ENCODE results near the gene PCIF1.
A peak's percentile ranks its signal among the peaks of the same experiment; 100 is the strongest.
"Not testable (repeated sequence)": the region's sequence is repeated elsewhere in the genome, so short reads cannot be mapped to it uniquely, and the experiment has no call there.

The PCIF1 gene

DNA sequence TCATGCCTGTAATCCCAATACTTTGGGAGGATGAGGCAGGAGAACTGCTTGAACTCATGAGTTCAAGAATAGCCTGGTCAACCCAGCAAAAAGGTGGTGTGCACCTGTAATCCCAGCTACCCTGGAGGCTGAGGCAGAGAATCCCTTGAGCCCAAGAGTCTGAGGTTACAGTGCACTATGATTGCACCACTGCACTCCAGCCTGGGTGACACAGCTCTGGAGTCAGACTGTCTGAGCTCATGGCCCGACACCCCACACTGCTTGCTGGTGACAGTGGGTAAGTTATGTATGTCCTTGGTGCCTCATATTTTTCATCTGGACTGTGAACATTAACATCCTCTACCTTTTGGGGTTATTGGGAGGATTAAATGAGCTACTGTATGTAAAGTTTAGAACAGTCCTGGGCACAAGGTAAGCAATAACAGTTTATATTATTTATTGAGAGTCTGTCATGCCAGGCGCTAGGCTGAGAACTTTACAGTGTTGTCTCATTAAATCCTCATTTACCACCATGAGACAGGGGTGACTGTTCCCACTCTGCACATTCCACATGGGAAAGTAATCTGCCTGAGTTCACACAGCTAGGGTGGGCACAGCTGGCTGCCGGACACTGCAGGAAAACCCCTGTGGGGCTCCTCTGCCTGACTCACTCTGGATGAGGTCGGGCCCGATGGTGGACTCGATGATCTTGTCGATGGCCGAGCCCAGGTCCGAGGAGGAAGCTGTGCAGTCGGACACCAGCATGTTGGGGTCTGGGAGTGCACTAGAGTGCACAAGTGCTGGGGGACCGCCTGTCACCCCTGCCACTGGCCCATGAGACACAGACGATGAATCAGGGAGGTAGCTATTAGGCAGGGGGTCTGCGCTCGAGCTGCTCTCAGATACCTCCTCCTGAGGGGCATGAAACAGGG is 34.6 kb downstream of the PCIF1 start:
- DNase-seq, result no peak

- no peak for DNase-seq
Observed at GRCh38 chr20:45969712-45970634, 35.5 kb downstream of the PCIF1 start.

DNA sequence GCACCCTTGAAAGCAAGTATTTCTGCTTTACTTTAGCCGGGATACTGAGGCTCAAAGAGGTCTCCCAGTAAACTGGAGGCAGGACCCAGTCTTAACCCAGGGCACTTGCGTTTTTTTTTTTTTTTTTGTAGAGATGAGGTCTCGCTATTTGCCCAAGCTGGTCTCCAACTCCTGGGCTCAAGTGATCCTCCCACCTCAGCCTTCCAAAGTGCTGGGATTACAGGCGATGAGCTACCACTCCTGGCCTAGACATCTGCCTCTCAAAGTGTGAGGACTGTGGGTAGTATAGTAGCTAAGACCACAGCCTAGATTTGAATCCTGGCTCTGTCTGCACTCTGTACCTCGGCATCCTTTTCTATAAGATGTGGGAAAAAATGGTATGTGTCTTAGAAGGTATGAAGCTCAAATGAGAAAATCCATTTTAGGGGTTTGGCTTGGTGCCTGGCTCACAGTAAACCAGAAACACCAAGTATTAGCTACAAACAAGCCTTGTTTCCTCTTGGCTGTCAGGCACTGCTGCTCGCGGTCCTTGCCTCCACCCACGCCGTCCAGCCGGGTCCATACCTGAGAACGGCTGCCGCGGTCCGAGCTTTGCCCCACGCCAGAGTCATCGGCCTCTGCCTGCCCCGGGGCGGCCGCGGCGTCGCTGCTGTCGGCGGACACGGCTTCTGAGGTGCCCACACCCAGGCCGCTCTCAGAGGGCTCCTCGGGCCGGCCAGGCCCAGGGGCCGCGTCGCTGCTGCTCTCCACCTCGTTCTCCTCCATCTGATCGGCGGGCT is 36.4 kb downstream of the PCIF1 start:
- no peak for DNase-seq

DNA sequence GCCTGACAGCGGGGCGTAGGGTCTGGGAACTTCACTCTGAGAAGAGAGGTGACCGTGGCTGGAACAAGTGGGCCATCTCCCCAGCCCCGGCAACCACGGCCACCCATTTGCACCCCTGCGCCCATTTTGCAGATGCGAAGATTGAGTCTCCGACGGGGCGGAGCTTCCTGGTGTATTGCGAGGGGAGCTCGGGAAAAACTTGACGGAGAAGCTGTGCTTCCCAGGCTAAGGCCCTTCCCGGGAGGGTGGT is 36.9 kb downstream of the PCIF1 start:
- DNase-seq, result no peak

- peak; percentile 96 for DNase-seq
Observed at GRCh38 chr20:45971675-45972499, 37.4 kb downstream of the PCIF1 start, which contains the start of gene ZNF335. Gene ZNF335, minus strand, starts transcription at chr20:45972203. Its CDS starts 793 bp downstream, at chr20:45971410.

GRCh38 chr20:45972500-45973183 is 38.2 kb downstream of the PCIF1 start:
- DNase-seq, result no peak

- DNase-seq, result no peak
Observed at GRCh38 chr20:45974896-45975565, 40.5 kb downstream of the PCIF1 start.

- DNase-seq, result no peak
Observed at GRCh38 chr20:45975686-45976085, 41.2 kb downstream of the PCIF1 start.

GRCh38 chr20:45976086-45976485 is 41.6 kb downstream of the PCIF1 start:
- no peak for DNase-seq

DNA sequence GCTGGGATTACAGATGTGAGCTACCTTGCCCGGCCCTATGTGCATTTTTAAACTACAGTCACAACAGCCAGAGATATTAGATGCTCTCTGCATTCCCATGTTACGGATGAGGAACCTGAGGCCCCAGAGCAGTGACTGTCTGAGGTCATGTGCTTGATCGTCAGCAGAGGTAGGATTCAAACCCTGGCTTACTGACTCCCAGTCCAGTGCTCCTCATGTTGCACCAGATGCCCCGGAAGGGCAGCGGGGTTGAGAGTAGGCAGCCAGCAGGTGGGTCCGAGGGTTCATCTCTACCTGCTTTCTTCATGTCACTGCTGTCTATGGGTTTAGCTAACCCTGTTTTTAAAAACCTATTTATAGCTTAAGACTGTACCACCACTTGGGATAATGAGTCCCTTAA is 46.8 kb downstream of the PCIF1 start:
- no peak for DNase-seq

- DNase-seq, result no peak
Observed at GRCh38 chr20:45983279-45983743, 48.8 kb downstream of the PCIF1 start.

DNA sequence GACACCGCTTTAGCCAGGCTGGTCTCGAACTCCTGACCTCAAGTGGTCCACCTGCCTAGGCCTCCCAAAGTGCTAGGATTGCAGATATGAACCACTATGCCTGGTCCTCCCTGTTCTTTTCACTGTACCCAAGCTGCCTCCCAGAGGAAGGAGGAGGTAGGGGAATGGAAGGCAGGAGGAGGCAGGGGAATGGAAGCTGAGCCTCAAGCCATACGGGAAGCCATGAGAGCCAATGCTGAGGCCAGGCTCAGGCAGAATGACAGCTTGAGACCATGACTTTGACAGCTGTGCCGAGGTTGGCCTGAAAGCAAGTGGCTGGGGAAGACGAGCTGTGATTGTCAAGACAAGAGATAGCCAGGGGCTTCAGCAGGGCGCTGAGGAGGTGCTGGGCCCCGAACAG is 51.1 kb downstream of the PCIF1 start:
- no peak for DNase-seq

- DNase-seq, result peak; percentile 82
Observed at GRCh38 chr20:45987108-45987780, 52.8 kb downstream of the PCIF1 start.

- not testable (repeated sequence) for DNase-seq
Observed at GRCh38 chr20:45988830-45989229, 54.3 kb downstream of the PCIF1 start.

DNA sequence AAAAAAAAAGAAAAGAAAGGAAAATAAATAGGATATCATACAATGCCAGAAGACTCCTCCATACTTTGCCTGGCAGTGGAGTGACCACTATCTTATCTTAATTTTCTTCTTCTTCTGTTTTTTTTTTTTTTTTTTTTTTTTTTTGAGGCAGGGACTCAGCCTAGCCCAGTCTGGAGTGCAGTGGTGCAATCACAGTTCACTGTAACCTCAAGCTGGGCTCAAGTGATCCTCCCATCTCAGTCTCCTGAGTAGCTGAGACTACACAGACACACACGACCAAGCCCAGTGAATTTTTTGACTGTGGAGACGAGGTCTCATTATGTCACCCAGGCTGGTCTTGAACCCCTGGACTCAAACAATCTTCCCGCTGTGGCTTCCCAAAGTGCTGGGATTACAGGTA is 57.1 kb downstream of the PCIF1 start:
- no peak for DNase-seq

- DNase-seq, result no peak
Observed at GRCh38 chr20:45993197-45993951, 58.9 kb downstream of the PCIF1 start.

GRCh38 chr20:45994761-45995493 is 60.4 kb downstream of the PCIF1 start:
- DNase-seq, result no peak

GRCh38 chr20:45995495-45996097 is 61.1 kb downstream of the PCIF1 start:
- DNase-seq, result not testable (repeated sequence)

Measured in activated T-cell treated with anti-CD3 and anti-CD28 coated beads, Interleukin-2, amount 50 U/mL, for 1 hour (primary cell).